ENCODE results near the gene CDH2.

The CDH2 gene

DNA sequence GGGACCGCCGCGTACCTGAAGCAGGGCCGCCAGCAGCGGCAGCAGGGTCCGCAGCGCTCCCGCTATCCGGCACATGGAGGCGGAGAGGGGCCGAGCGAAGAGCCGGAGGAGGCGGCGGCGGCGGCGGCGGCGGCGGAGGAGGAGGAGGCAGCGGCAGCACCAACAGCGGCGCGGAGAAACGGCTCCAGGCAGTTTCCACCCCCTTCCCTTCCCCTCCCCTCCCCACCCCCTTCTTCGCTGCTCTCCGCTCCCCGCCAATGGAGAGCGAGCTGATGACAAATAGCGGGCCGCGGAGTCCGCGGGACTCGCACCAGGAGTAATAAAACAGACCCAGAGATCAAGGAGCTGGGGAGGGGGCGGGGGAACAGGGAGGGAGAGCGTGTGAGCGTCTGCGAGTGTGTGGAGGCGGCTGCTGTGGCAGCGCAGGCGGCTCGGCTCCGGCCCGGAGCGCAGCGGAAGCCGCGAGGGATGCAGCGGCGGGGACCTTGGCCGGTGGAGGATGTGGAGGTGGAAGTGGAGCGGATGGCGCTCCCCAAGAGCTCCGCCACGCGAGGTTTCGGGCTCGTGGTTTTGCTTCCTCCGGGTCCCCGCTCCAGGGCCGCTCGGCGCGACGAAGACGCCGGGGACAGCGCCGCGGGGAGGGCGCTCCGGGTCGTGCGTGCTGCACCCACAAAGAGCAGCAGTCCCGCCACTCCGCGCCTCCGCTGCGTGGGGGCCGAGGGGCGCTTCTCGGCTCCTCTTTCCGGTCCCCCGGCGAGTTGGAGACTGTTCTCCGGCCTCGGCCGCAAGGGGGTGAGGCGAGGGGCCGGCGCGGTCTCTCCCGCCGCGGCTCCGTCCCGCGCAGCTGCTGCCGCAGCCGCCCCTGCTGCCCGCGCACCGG lies at the start of gene CDH2:
CDH2 (minus strand) TSS at position 183 of the 880 bp plus-strand sequence; CDS start at position 75, 108 bp downstream.
- TF ChIP-seq, protein P1, sequence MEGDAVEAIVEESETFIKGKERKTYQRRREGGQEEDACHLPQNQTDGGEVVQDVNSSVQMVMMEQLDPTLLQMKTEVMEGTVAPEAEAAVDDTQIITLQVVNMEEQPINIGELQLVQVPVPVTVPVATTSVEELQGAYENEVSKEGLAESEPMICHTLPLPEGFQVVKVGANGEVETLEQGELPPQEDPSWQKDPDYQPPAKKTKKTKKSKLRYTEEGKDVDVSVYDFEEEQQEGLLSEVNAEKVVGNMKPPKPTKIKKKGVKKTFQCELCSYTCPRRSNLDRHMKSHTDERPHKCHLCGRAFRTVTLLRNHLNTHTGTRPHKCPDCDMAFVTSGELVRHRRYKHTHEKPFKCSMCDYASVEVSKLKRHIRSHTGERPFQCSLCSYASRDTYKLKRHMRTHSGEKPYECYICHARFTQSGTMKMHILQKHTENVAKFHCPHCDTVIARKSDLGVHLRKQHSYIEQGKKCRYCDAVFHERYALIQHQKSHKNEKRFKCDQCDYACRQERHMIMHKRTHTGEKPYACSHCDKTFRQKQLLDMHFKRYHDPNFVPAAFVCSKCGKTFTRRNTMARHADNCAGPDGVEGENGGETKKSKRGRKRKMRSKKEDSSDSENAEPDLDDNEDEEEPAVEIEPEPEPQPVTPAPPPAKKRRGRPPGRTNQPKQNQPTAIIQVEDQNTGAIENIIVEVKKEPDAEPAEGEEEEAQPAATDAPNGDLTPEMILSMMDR (IDR thresholded peaks at IDR 0.05; ENCODE audit: control insufficient read depth, extremely low read depth, insufficient read depth): no peak
- no peak for DNase-seq (ENCODE audit: low read depth)
- H3K4me3 ChIP-seq (ENCODE audit: low read depth, low read length): no peak within 1 kb of the TSS

DNA sequence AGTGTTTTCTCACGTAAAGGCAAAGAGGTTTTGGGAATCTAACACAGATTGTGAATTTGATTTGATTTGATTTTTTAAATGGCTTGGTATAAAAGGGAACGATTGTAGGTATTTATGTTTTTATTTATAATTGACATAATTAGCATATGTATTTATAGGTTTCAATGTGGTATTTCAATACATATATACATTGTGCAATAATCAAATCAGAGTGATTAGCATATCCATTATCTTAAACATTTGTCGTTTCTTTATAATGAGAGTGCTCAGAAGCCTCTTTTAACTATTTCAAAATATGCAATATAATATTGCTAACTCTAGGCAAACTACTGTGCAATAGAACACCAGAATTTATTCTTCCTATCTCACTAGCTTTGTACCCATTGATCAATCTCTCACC lies 35.1 kb upstream of the CDH2 start:
- DNase-seq (ENCODE audit: low read depth): no peak
- H3K4me3 ChIP-seq (ENCODE audit: low read depth, low read length): no peak overlapping the region
- TF ChIP-seq, protein P1 (IDR thresholded peaks at IDR 0.05; ENCODE audit: control insufficient read depth, extremely low read depth, insufficient read depth): no peak

DNA sequence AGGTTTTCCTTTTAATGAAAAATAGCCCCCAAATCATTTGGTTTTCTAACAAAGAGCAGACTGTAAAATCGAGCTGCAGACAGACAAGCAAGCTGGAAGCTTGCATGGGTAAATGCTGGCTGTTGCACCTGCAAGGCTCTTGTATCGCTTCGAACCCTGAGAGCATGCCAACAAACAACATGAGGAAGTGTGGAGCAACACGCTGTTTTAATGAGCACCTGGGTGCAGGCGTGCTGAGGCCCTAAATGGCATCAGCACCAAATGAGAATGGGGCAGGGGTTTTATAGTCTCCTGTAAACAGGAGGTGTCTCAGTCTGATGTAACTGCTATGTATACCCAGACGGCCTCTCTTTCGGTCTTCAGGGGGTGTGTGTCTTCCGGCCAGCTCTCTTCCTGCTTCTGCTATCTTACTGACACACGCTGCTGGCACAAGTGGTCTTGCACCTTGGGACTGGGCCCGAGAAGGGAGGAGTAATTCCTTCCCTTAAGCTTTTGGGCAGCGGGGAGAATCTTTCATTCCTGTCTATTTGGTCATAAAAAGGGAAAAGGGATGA lies 31.9 kb upstream of the CDH2 start:
- TF ChIP-seq, protein P1 (IDR thresholded peaks at IDR 0.05; ENCODE audit: control insufficient read depth, extremely low read depth, insufficient read depth): no peak
- no peak for DNase-seq (ENCODE audit: low read depth)

DNA sequence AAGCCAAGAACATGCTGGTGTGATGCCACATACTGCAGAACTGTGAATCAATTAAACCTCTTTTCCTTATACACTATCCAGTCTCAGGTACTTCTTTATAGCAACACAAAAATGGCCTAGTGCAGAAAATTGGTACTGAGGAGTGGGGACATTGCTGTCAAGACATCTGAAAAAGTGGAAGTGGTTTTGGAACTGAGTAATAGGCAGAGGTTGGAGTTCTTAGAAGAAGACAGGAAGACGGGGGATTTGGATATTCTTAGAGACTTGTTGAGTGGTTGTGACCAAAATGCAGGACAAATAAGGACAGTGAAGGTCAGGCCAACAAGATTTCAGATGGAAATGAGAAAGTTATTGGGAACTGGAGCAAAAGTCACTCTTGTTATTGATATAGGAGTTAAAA lies 31.3 kb upstream of the CDH2 start:
- no peak overlapping the region for H3K4me3 ChIP-seq (ENCODE audit: low read depth, low read length)
- TF ChIP-seq, protein P1 (IDR thresholded peaks at IDR 0.05; ENCODE audit: control insufficient read depth, extremely low read depth, insufficient read depth): no peak
- no peak for DNase-seq (ENCODE audit: low read depth)

More for the DNA sequence above, 31.9 kb upstream of the CDH2 start:
- H3K4me3 ChIP-seq (ENCODE audit: low read depth, low read length): no peak overlapping the region

DNA sequence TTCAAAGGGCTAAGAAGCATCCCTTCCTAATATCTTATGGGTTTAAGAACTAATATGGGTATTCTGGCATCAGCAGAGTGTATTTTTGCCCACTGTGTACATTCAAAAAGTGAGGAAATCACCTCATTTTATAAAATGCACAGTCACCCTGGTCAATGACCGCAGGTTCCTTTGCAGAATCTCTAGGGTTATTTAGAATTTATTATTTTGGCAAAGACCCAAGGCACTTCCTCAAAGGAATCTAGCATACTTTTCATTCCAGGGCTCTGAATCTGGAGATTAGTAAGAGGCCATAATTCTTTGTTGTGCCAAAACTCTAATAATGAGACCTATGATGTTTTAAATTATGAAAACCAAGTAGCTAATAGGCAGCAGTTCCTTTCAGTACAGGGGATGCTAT lies 27.2 kb upstream of the CDH2 start:
- DNase-seq (ENCODE audit: low read depth): no peak
- TF ChIP-seq, protein P1 (IDR thresholded peaks at IDR 0.05; ENCODE audit: control insufficient read depth, extremely low read depth, insufficient read depth): no peak
- H3K4me3 ChIP-seq (ENCODE audit: low read depth, low read length): no peak overlapping the region

DNA sequence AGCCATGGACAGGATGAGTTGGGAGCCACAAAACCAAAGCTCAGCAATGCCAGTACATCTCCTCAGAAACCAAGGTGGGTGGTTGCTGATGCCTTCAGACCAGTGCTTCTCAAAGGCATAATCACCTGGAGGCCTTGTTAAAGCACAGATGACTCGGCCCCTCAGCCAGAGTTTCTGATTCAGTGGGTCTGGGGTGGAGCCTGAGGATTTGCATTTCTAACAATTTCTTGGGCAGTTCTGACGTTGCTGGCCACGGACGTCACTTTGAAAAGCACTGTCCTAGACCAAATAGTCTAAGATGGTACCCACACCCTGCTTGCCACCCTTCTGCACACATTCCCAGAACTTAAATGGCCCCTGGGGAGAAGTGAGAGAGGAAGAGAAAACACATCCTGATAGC lies 24.1 kb upstream of the CDH2 start:
- TF ChIP-seq, protein P1 (IDR thresholded peaks at IDR 0.05; ENCODE audit: control insufficient read depth, extremely low read depth, insufficient read depth): no peak
- no peak overlapping the region for H3K4me3 ChIP-seq (ENCODE audit: low read depth, low read length)

More for the DNA sequence above, 24.1 kb upstream of the CDH2 start:
- no peak for DNase-seq (ENCODE audit: low read depth)
